ENCODE data around the gene KRTAP1-1. TPM values are rescaled to one million over a fixed set of nuclear protein-coding genes. Genes with fewer than 3 reads are reported as not detected.

Gene KRTAP1-1
- total RNA-seq, 2 donors from 2014 or later, result 1.4 TPM; not detected in 1

DNA sequence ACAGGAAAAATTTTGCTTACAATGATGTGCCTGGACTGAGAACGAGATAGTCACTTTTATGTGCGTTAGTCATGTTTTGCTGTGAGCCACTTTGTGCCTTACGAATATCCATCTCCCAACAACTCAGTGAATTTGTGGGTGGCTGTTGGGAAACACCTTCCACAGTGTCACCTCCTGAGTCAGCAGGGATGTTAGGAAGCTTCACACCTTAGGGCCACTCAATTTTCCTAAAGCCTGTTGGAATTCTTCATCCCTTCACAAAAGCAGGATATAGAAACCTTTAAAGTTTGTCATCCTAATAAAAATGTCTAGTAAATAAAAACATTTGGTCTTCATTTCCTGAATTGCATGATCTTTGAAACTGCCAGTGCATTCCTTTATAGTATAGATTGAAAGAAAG, 28.1 kb downstream of the KRTAP1-1 start:
- intact Hi-C loops (cut with DNase I), result no loop called here
- WGBS, result 80% methylated on average over 3 of the region's 3 CpGs
- H3K27me3 ChIP-seq (replicated peaks; ENCODE audit: insufficient read depth), result no peaks in the 10 kb centered on the region
- H3K27ac ChIP-seq, result no peak overlapping the region
- no peak for DNase-seq (ENCODE audit: low spot score)
- H3K4me3 ChIP-seq, result no peak overlapping the region
- no peaks in the 10 kb centered on the region for H3K9me3 ChIP-seq
- no peaks in the 10 kb centered on the region for H3K36me3 ChIP-seq
- TF ChIP-seq POLR2A (IDR thresholded peaks at IDR 0.05), result no peak
- TF ChIP-seq, protein P1, sequence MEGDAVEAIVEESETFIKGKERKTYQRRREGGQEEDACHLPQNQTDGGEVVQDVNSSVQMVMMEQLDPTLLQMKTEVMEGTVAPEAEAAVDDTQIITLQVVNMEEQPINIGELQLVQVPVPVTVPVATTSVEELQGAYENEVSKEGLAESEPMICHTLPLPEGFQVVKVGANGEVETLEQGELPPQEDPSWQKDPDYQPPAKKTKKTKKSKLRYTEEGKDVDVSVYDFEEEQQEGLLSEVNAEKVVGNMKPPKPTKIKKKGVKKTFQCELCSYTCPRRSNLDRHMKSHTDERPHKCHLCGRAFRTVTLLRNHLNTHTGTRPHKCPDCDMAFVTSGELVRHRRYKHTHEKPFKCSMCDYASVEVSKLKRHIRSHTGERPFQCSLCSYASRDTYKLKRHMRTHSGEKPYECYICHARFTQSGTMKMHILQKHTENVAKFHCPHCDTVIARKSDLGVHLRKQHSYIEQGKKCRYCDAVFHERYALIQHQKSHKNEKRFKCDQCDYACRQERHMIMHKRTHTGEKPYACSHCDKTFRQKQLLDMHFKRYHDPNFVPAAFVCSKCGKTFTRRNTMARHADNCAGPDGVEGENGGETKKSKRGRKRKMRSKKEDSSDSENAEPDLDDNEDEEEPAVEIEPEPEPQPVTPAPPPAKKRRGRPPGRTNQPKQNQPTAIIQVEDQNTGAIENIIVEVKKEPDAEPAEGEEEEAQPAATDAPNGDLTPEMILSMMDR (IDR thresholded peaks at IDR 0.05), result no peak
- TF ChIP-seq POLR2AphosphoS5 (IDR thresholded peaks at IDR 0.05), result no peak
- H3K4me1 ChIP-seq (replicated peaks), result no peaks in the 10 kb centered on the region

DNA sequence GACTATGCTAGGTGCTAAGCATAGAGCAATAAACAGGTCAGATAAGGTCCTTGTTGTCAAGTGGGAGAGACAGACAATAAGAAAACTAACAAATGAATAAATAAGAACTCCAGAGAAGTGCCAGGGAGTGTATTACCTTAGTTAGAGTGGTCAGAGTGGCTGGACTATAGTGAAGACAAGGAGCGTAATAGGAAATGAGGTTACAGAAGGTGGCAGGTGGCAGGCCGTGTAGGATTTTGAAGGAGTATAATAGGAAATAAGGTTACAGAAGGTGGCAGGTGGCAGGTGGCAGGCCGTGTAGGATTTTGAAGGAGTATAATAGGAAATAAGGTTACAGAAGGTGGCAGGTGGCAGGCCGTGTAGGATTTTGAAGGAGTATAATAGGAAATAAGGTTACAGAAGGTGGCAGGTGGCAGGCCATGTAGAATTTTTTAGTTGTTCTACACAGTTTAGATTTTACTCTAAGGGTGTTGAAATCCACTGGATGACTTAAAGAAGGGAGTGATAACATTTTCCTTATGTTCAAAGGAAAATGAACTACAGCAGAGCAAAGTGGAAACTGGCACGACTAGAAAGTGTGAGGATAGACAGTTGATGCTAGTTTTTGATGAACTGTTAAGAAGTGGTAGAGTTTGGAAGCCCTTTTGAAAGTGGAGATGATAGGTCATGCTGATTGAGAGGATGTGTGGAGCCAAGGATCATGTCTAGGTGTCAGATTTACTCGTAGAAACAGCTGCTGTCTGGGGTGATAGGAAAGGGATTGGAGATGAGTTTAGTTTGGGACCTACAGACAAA, 28.7 kb downstream of the KRTAP1-1 start:
- no peaks in the 10 kb centered on the region for H3K9me3 ChIP-seq
- no peak overlapping the region for H3K4me3 ChIP-seq
- no peaks in the 10 kb centered on the region for H3K27me3 ChIP-seq (replicated peaks; ENCODE audit: insufficient read depth)
- DNase-seq (ENCODE audit: low spot score), result no peak
- H3K27ac ChIP-seq, result no peak overlapping the region
- intact Hi-C loops (cut with DNase I), result no loop called here
- TF ChIP-seq POLR2AphosphoS5 (IDR thresholded peaks at IDR 0.05) (no peak), POLR2A (IDR thresholded peaks at IDR 0.05) (no peak)
- TF ChIP-seq, protein P1 (IDR thresholded peaks at IDR 0.05), result no peak
- H3K4me1 ChIP-seq (replicated peaks), result no peaks in the 10 kb centered on the region
- 82% methylated on average over 6 of the region's 6 CpGs for WGBS
- no peaks in the 10 kb centered on the region for H3K36me3 ChIP-seq

GRCh38 chr17:41010441-41010840, 30.8 kb downstream of the KRTAP1-1 start:
- H3K4me1 ChIP-seq (replicated peaks), result no peaks in the 10 kb centered on the region
- no peak for DNase-seq (ENCODE audit: low spot score)
- H3K9me3 ChIP-seq, result no peaks in the 10 kb centered on the region
- TF ChIP-seq, protein P1 (IDR thresholded peaks at IDR 0.05), result no peak
- TF ChIP-seq POLR2A (IDR thresholded peaks at IDR 0.05) (no peak), POLR2AphosphoS5 (IDR thresholded peaks at IDR 0.05) (no peak)
- no peak overlapping the region for H3K27ac ChIP-seq
- intact Hi-C loops (cut with DNase I), result no loop called here
- H3K4me3 ChIP-seq, result no peak overlapping the region
- no peaks in the 10 kb centered on the region for H3K27me3 ChIP-seq (replicated peaks; ENCODE audit: insufficient read depth)
- H3K36me3 ChIP-seq, result no peaks in the 10 kb centered on the region

- H3K4me3 ChIP-seq, result no peak overlapping the region
- no peaks in the 10 kb centered on the region for H3K27me3 ChIP-seq (replicated peaks; ENCODE audit: insufficient read depth)
- intact Hi-C loops (cut with DNase I), result no loop called here
Measured at GRCh38 chr17:41009936-41010335, 31.3 kb downstream of the KRTAP1-1 start.

More at GRCh38 chr17:41009936-41010335, 31.3 kb downstream of the KRTAP1-1 start:
- 61% methylated on average over 1 of the region's 1 CpG for WGBS
- Histone ChIP-seq H3K27ac (no peak overlapping the region), H3K36me3 (no peaks in the 10 kb centered on the region), H3K4me1 (replicated peaks) (no peaks in the 10 kb centered on the region), H3K9me3 (no peaks in the 10 kb centered on the region)
- TF ChIP-seq POLR2A (IDR thresholded peaks at IDR 0.05) (no peak), POLR2AphosphoS5 (IDR thresholded peaks at IDR 0.05) (no peak)
- TF ChIP-seq, protein P1 (IDR thresholded peaks at IDR 0.05), result no peak
- DNase-seq (ENCODE audit: low spot score), result no peak

Measured in prostate gland (tissue), 2 donors.